Measurements from ENCODE around the gene KLC1. TPM values are rescaled to one million over a fixed set of nuclear protein-coding genes. Genes with fewer than 3 reads are reported as not detected.

KLC1 gene
- total and polyA plus RNA-seq, 7 donors, result 25.0 to 399 (median 216) TPM

GRCh38 chr14:103727313-103727980 is 98.4 kb downstream of the KLC1 start:
- Histone ChIP-seq H3K27me3 (no peaks in the 10 kb centered on the region), H3K36me3 (peaks cover 19 to 61% (median 27%) of the 10 kb centered on the region in 4 donors), H3K4me1 (peaks cover 0 to 32% (median 29%) of the 10 kb centered on the region in 4 donors), H3K27ac (no peak overlapping the region), H3K9me3 (no peaks in the 10 kb centered on the region), H3K4me3 (no peak overlapping the region)
- WGBS, 2 donors, result 51 to 80% methylated on average over 53 of the region's 53 CpGs
- TF ChIP-seq CTCF (IDR thresholded peaks at IDR 0.05), result no peak
- no peak for TF ChIP-seq EP300 (IDR thresholded peaks at IDR 0.05)
- no peak for TF ChIP-seq POLR2A (IDR thresholded peaks at IDR 0.05)
- TF ChIP-seq POLR2AphosphoS5 (IDR thresholded peaks at IDR 0.05), result no peak
- intact Hi-C loops (cut with DNase I), result no loop called here
- DNase-seq, result no peak

GRCh38 chr14:103728141-103728540 is 99.1 kb downstream of the KLC1 start:
- no peaks in the 10 kb centered on the region for H3K9me3 ChIP-seq
- H3K4me1 ChIP-seq, result peaks cover 0 to 25% (median 23%) of the 10 kb centered on the region in 4 donors
- no peak overlapping the region for H3K4me3 ChIP-seq
- no peak overlapping the region for H3K27ac ChIP-seq
- intact Hi-C loops (cut with DNase I), result no loop called here
- no peak for TF ChIP-seq POLR2AphosphoS5 (IDR thresholded peaks at IDR 0.05)
- no peak for TF ChIP-seq POLR2A (IDR thresholded peaks at IDR 0.05)
- no peak for TF ChIP-seq EP300 (IDR thresholded peaks at IDR 0.05)
- TF ChIP-seq CTCF (IDR thresholded peaks at IDR 0.05), result no peak
- no peaks in the 10 kb centered on the region for H3K27me3 ChIP-seq
- H3K36me3 ChIP-seq, result peaks cover 19 to 68% (median 32%) of the 10 kb centered on the region in 4 donors
- 92 to 94% methylated on average over 19 of the region's 19 CpGs for WGBS, 2 donors
- DNase-seq, result no peak

- Histone ChIP-seq H3K4me3 (no peak overlapping the region), H3K27me3 (no peaks in the 10 kb centered on the region), H3K27ac (no peak overlapping the region), H3K36me3 (peaks cover 24 to 73% (median 37%) of the 10 kb centered on the region in 4 donors), H3K4me1 (peaks cover 0 to 19% (median 18%) of the 10 kb centered on the region in 4 donors), H3K9me3 (no peaks in the 10 kb centered on the region)
- WGBS, 2 donors, result 85 to 91% methylated on average over 12 of the region's 12 CpGs
- no peak for DNase-seq
- no peak for TF ChIP-seq POLR2AphosphoS5 (IDR thresholded peaks at IDR 0.05)
- no peak for TF ChIP-seq CTCF (IDR thresholded peaks at IDR 0.05)
- no peak for TF ChIP-seq POLR2A (IDR thresholded peaks at IDR 0.05)
- TF ChIP-seq EP300 (IDR thresholded peaks at IDR 0.05), result no peak
- intact Hi-C loops (cut with DNase I), result no loop called here
Observed at GRCh38 chr14:103728721-103729120, 99.7 kb downstream of the KLC1 start.

GRCh38 chr14:103729496-103730448 is 100.8 kb downstream of the KLC1 start:
- H3K9me3 ChIP-seq, result no peaks in the 10 kb centered on the region
- 83 to 89% methylated on average over 24 of the region's 24 CpGs for WGBS, 2 donors
- no peak for DNase-seq
- intact Hi-C loops (cut with DNase I), result no loop called here
- H3K27me3 ChIP-seq, result no peaks in the 10 kb centered on the region
- peaks cover 25 to 83% (median 48%) of the 10 kb centered on the region in 4 donors for H3K36me3 ChIP-seq
- H3K4me1 ChIP-seq, result peaks cover 0 to 13% (median 7%) of the 10 kb centered on the region in 4 donors
- no peak overlapping the region for H3K27ac ChIP-seq
- TF ChIP-seq POLR2AphosphoS5 (IDR thresholded peaks at IDR 0.05) (no peak), EP300 (IDR thresholded peaks at IDR 0.05) (no peak), POLR2A (IDR thresholded peaks at IDR 0.05) (no peak), CTCF (IDR thresholded peaks at IDR 0.05) (no peak)
- no peak overlapping the region for H3K4me3 ChIP-seq

Measured in sigmoid colon (tissue), 7 donors.